Stimulated activated CD4-positive, alpha-beta T cell treated with anti-CD3 and anti-CD28 coated beads, Interleukin-2, amount 100 ng/mL, for 4 hours (primary cell): ENCODE data around the gene ZFP36L1.

Experiments used
- DNase-seq: peaks from one replicate; pipeline ENCODE4 v3.0.0-alpha.2; 2020; ENCODE audit warnings: low read depth

ZFP36L1 gene

GRCh38 chr14:68795597-68796417 is 2.9 kb upstream of the ZFP36L1 start:
- peak; percentile 75 for DNase-seq

GRCh38 chr14:68794851-68795596 is 2.2 kb upstream of the ZFP36L1 start:
- peak; percentile 48 for DNase-seq

- peak; percentile 83 for DNase-seq
Measured at GRCh38 chr14:68794130-68794850, 1.4 kb upstream of the ZFP36L1 start.

GRCh38 chr14:68793734-68794129 is 865 bp upstream of the ZFP36L1 start:
- no peak for DNase-seq

- DNase-seq: no peak
Measured at GRCh38 chr14:68792678-68792978, 239 bp downstream of the ZFP36L1 start.

- DNase-seq: no peak
Measured at GRCh38 chr14:68791902-68792677, 777 bp downstream of the ZFP36L1 start.

- no peak for DNase-seq
Measured at GRCh38 chr14:68791078-68791901, 1.6 kb downstream of the ZFP36L1 start.

- DNase-seq: peak; percentile 51
Measured at GRCh38 chr14:68790644-68791077, 2.2 kb downstream of the ZFP36L1 start.

GRCh38 chr14:68789821-68790643 is 2.8 kb downstream of the ZFP36L1 start:
- no peak for DNase-seq

GRCh38 chr14:68788996-68789820 is 3.7 kb downstream of the ZFP36L1 start:
- peak; percentile 81 for DNase-seq

- no peak for DNase-seq
Measured at GRCh38 chr14:68788275-68788995, 4.4 kb downstream of the ZFP36L1 start.

- DNase-seq: no peak
Measured at GRCh38 chr14:68787092-68787992, 5.5 kb downstream of the ZFP36L1 start.

- DNase-seq: no peak
Measured at GRCh38 chr14:68786491-68787091, 6.3 kb downstream of the ZFP36L1 start.

GRCh38 chr14:68785534-68786490 is 7.1 kb downstream of the ZFP36L1 start:
- no peak for DNase-seq

GRCh38 chr14:68784978-68785533 is 7.8 kb downstream of the ZFP36L1 start:
- no peak for DNase-seq
